ENCODE measurements around the gene RPS5. TPM values are rescaled to one million over a fixed set of nuclear protein-coding genes. Genes with fewer than 3 reads are reported as not detected.

The RPS5 gene
- total RNA-seq: 1,982 and 2,193 TPM in 2 replicates

DNA sequence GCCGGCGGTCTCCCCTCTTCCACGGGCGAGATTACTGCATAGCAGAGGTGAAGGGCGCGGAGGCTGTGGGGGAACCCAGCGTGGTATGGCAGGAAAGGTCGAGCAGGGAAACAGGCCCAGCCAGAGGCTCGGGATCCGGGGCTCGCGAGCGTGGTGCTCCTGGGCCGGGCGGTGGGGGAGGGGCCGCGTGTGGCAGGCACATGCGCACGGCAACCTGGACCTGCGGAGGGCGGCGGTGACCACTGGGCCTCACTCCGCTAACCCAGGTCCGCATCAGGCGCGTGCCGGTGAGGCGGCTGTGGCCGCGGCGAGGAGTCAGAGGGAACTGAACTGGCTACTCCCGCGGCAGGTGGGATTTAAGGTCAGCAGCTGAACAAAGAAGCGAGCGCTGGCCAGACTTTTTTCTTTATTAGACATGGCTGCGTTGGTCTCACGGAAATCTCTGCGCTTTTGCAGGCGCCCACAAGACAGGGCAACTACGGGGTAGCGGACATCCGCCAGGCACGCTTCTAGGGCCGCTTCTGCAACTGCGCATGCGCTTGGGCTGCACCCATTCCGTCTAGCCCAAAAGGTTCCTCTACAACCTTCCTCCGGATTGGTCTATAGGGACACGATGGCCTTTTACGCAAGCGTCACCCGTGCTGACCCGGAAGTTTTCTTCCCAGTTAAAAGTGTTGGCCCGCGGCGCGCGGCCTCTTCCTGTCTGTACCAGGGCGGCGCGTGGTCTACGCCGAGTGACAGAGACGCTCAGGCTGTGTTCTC is at the start of gene RPS5:
Gene RPS5 (plus strand): TSS at position 694 of the 762 bp plus-strand sequence. CDS start 869 bp downstream, outside the sequence.
- ChIA-PET CTCF (no interaction called here), POLR2A (interaction anchor here (0.6 to 5.0 kb wide), 11 partner anchors 9 to 385 kb away, joined by 3 to 40 read pairs (median 3); partner anchors contain the start of genes RNF225, ZBTB45, ZNF497 and ZNF584)
- Mint-ChIP-seq H3K27ac (peak within 1 kb of the TSS; percentile 98), H3K9me3 (no peaks in the 10 kb centered on the region), H3K4me1 (peaks cover 50% of the 10 kb centered on the region), H3K36me3 (ENCODE audit: low read depth) (peaks cover 42% of the 10 kb centered on the region), H3K4me3 (peak within 1 kb of the TSS; percentile 95), H3K27me3 (no peaks in the 10 kb centered on the region)
- intact Hi-C loops (cut with micrococcal nuclease): loop anchor here (1.0 to 2.0 kb wide), 7 partner anchors 15 to 189 kb away; partner anchors contain the start of genes ZNF132, ZNF324, ZNF497 and ZNF584
- TF ChIP-seq, protein P1, sequence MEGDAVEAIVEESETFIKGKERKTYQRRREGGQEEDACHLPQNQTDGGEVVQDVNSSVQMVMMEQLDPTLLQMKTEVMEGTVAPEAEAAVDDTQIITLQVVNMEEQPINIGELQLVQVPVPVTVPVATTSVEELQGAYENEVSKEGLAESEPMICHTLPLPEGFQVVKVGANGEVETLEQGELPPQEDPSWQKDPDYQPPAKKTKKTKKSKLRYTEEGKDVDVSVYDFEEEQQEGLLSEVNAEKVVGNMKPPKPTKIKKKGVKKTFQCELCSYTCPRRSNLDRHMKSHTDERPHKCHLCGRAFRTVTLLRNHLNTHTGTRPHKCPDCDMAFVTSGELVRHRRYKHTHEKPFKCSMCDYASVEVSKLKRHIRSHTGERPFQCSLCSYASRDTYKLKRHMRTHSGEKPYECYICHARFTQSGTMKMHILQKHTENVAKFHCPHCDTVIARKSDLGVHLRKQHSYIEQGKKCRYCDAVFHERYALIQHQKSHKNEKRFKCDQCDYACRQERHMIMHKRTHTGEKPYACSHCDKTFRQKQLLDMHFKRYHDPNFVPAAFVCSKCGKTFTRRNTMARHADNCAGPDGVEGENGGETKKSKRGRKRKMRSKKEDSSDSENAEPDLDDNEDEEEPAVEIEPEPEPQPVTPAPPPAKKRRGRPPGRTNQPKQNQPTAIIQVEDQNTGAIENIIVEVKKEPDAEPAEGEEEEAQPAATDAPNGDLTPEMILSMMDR (IDR thresholded peaks at IDR 0.05): no peak
- DNase-seq: peak; percentile 85
- ATAC-seq (ENCODE audit: low read depth): peak; percentile 89

DNA sequence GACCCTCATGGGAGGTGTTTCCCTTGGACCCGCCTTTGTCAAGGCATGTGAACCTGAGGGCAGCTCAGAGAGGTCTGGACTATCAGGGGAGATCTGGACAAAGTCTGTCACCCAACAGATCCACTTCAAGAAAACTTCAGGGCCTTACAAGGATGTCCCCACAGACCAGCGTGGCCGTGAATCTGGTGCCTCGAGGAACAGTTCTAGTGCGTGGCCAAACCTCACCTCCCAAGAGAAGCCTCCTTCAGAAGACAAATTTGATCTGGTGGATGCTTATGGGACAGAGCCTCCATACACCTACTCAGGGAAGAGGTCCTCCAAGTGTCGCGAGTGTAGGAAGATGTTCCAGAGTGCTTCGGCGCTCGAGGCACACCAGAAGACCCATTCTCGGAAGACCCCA is 48.7 kb upstream of the RPS5 start:
- Mint-ChIP-seq H3K27ac (no peak overlapping the region), H3K36me3 (ENCODE audit: low read depth) (peaks cover 59% of the 10 kb centered on the region), H3K9me3 (no peaks in the 10 kb centered on the region), H3K4me1 (no peaks in the 10 kb centered on the region), H3K4me3 (no peak overlapping the region), H3K27me3 (no peaks in the 10 kb centered on the region)
- TF ChIP-seq, protein P1 (IDR thresholded peaks at IDR 0.05): no peak
- DNase-seq (no peak), ATAC-seq (ENCODE audit: low read depth) (no peak)
- POLR2A ChIA-PET: no interaction called here
- CTCF ChIA-PET: no interaction called here
- intact Hi-C loops (cut with micrococcal nuclease): no loop called here

DNA sequence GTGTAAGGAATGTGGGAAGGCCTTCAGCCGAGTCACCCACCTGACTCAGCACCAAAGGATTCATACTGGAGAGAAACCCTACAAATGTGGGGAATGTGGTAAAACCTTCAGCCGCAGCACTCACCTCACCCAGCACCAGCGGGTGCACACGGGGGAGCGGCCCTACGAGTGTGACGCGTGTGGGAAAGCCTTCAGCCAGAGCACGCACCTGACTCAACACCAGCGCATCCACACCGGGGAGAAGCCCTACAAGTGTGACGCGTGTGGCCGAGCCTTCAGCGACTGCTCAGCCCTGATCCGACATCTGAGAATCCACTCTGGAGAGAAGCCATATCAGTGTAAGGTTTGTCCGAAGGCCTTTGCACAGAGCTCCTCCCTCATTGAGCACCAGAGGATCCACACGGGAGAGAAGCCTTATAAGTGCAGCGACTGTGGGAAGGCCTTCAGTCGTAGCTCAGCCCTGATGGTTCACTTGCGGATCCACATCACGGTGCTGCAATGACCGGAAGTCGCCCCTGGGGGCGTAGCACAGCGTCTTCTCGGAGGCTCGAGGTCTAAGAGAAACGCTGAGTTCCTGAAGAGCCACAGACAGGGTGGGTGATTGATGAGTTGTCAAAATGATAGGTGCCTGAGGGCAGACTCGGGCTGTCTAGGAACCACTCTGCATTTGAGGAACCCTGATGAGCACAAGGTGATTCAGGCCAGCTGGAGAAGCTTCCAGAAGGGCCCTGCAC is 48.1 kb upstream of the RPS5 start:
- H3K9me3 Mint-ChIP-seq: no peaks in the 10 kb centered on the region
- TF ChIP-seq, protein P1 (IDR thresholded peaks at IDR 0.05): no peak
- H3K4me3 Mint-ChIP-seq: no peak overlapping the region
- no peaks in the 10 kb centered on the region for H3K4me1 Mint-ChIP-seq
- peaks cover 59% of the 10 kb centered on the region for H3K36me3 Mint-ChIP-seq (ENCODE audit: low read depth)
- intact Hi-C loops (cut with micrococcal nuclease): no loop called here
- DNase-seq: no peak
- ChIA-PET CTCF (no interaction called here), POLR2A (no interaction called here)
- no peaks in the 10 kb centered on the region for H3K27me3 Mint-ChIP-seq
- ATAC-seq (ENCODE audit: low read depth): no peak
- H3K27ac Mint-ChIP-seq: no peak overlapping the region

DNA sequence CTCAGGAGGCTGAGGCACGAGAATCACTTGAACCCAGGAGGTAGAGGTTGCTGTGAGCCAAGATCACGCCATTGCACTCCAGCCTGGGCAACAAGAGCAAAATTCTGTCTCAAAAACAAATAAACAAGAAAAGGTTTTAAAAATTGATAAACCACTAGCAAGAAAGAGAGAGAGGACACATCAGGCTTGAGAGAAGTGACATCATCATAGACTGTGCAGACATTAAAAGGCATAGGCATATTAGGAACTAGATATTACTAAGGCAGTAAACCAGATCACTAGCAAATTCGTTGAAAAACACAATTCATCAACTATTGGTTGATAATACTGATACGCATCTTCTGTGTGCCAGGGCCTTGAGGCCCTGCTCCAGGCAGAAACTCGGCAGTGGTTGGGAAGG is 41.5 kb upstream of the RPS5 start:
- no peak overlapping the region for H3K27ac Mint-ChIP-seq
- POLR2A ChIA-PET: interaction anchor here (4.4 kb wide), 1 partner anchor 17 kb away, joined by 90 read pairs; the partner anchor contains the start of gene ZNF497
- intact Hi-C loops (cut with micrococcal nuclease): no loop called here
- ATAC-seq (ENCODE audit: low read depth) (no peak), DNase-seq (no peak)
- TF ChIP-seq, protein P1 (IDR thresholded peaks at IDR 0.05): no peak
- peaks cover 27% of the 10 kb centered on the region for H3K4me1 Mint-ChIP-seq
- no peaks in the 10 kb centered on the region for H3K27me3 Mint-ChIP-seq
- peaks cover 16% of the 10 kb centered on the region for H3K36me3 Mint-ChIP-seq (ENCODE audit: low read depth)
- CTCF ChIA-PET: no interaction called here
- H3K9me3 Mint-ChIP-seq: no peaks in the 10 kb centered on the region
- peak overlapping the region; percentile 21 for H3K4me3 Mint-ChIP-seq

Measured in activated B cell treated with CpG ODN at 0.5 μM for 24 hours (primary cell).